ENCODE results near the gene ABCC1.

The ABCC1 gene

DNA sequence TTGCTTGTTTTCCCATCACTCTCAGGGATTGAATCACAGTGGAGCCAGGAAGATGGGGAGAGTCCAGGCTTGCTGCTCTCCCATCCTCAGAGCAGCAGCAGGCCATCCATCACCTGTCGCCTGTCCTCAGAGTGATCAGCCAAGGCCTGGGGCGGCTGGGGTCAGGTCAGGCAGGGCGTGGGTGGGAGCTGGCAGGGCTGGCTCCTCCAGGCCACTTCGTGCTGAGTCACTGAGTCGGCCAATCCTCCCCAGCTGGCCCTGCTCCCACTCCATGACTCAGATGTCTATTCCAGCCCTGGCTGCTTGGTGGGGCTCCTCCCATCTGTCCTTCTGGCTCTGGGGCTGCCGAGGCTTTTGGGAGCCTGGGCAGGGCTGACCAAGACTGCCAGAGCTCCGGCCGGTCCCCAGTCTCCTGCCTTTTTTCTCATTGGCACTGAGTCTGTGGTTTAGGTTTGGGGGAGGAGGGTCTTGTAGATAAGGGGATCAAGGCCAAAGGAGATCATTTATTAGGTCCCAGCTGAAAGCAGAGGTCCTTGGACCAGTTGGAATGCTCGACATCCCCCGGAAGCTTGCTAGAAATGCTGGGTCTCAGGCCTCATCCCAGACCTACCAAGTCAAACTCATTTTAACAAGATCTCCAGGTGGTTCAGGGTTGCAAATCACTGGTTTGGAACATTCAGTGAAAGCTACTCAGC is 72.7 kb downstream of the ABCC1 start:
- DNase-seq (ENCODE audit: low read depth), result peak; percentile 76
- TF ChIP-seq, protein P1, sequence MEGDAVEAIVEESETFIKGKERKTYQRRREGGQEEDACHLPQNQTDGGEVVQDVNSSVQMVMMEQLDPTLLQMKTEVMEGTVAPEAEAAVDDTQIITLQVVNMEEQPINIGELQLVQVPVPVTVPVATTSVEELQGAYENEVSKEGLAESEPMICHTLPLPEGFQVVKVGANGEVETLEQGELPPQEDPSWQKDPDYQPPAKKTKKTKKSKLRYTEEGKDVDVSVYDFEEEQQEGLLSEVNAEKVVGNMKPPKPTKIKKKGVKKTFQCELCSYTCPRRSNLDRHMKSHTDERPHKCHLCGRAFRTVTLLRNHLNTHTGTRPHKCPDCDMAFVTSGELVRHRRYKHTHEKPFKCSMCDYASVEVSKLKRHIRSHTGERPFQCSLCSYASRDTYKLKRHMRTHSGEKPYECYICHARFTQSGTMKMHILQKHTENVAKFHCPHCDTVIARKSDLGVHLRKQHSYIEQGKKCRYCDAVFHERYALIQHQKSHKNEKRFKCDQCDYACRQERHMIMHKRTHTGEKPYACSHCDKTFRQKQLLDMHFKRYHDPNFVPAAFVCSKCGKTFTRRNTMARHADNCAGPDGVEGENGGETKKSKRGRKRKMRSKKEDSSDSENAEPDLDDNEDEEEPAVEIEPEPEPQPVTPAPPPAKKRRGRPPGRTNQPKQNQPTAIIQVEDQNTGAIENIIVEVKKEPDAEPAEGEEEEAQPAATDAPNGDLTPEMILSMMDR (IDR thresholded peaks at IDR 0.05; ENCODE audit: low read depth, low read length), result no peak
- no peak for TF ChIP-seq POLR2A (IDR thresholded peaks at IDR 0.05; ENCODE audit: extremely low read depth, insufficient read length)
- no peak for TF ChIP-seq MYC (IDR thresholded peaks at IDR 0.05; ENCODE audit: low read depth, low read length)
- TF ChIP-seq, protein P2, sequence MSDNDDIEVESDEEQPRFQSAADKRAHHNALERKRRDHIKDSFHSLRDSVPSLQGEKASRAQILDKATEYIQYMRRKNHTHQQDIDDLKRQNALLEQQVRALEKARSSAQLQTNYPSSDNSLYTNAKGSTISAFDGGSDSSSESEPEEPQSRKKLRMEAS (IDR thresholded peaks at IDR 0.05; ENCODE audit: low read depth, low read length), result no peak
- no peak overlapping the region for H3K4me3 ChIP-seq (ENCODE audit: low read depth, low read length)

DNA sequence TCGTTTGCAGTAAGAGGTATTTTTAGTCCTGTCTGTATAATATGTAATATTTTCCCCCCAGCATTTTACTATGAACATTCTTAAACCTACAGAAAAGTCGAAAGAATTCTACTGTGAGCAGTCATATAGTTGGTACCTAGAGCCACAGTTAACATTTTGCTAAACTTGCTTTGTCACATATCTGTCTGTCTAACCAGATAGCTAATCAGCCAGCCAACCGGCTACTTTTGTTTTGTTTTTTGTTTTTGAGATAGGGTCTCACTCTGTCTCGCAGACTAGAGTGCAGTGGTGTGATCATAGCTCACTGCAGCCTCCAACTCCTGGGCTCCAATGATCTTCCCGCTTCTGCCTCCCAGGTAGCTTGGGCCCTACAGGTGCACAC is 73.3 kb downstream of the ABCC1 start:
- no peak for DNase-seq (ENCODE audit: low read depth)
- no peak overlapping the region for H3K4me3 ChIP-seq (ENCODE audit: low read depth, low read length)
- TF ChIP-seq, protein P1 (IDR thresholded peaks at IDR 0.05; ENCODE audit: low read depth, low read length), result no peak
- no peak for TF ChIP-seq POLR2A (IDR thresholded peaks at IDR 0.05; ENCODE audit: extremely low read depth, insufficient read length)
- TF ChIP-seq, protein P2 (IDR thresholded peaks at IDR 0.05; ENCODE audit: low read depth, low read length), result no peak
- TF ChIP-seq MYC (IDR thresholded peaks at IDR 0.05; ENCODE audit: low read depth, low read length), result no peak

DNA sequence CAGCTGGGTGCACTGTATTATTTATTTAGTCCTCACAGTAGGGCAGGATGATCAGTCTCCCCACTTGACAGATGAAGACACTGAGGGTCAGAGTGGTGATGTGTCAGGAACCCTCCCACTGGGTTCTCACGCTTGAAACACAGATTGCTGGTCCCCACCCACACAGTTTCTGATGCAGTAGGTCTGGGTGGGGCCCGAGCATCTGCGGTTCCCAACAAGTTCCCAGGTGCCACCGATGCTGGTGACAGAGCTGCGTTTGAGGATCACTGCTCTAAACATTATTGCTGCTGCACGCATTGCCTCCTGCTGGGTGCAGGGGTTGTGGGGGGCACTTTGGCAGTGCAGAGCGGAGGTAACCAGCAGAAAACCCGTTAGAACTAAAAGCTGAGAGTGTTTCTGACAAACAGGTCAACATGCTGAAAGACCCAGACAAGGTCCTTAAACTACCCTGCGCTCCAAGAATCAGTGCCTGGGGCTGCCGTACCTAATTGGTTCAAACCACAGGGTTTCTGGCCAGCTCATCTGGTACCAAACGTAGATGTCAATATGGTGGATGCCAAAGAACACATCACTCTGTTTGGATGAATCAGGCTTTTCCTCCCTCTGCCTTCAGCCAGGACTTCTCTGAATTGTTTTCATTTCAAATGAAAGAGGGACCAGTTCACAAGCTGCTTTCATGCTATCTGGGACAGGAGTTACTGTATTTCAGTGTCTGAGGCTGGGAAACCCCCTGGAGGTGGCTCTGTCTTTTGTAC is 76.0 kb downstream of the ABCC1 start:
- no peak overlapping the region for H3K4me3 ChIP-seq (ENCODE audit: low read depth, low read length)
- no peak for DNase-seq (ENCODE audit: low read depth)
- TF ChIP-seq POLR2A (IDR thresholded peaks at IDR 0.05; ENCODE audit: extremely low read depth, insufficient read length), result no peak
- TF ChIP-seq, protein P2 (IDR thresholded peaks at IDR 0.05; ENCODE audit: low read depth, low read length), result no peak
- TF ChIP-seq MYC (IDR thresholded peaks at IDR 0.05; ENCODE audit: low read depth, low read length), result no peak
- TF ChIP-seq, protein P1 (IDR thresholded peaks at IDR 0.05; ENCODE audit: low read depth, low read length), result no peak

DNA sequence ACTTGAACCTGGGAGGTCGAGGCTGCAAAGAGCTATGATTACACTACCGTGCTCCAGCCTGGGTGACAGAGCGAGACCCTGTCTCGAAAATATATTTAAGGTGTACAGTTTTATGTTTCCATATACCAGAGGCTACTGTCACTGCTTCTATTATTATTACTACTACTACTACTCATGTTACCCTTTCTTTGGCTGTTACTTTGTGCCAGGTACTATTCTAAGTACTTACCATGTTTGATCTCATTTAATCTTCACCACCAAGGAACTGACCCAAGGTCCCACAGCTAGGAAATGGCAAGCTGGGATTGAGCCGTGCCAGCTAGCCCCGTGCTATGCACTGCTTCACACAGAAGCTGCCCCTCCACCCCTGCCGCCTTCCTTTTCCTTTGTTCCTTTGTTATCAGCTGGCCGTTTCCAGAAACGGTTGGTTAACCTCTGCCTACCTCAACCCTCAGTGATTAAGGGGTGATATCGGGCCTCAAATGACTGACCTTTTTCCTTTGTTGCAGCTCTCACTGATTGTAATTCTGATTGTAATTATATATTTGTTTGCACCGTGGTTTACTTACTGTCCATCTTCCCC is 78.4 kb downstream of the ABCC1 start:
- H3K4me3 ChIP-seq (ENCODE audit: low read depth, low read length), result no peak overlapping the region
- no peak for DNase-seq (ENCODE audit: low read depth)

DNA sequence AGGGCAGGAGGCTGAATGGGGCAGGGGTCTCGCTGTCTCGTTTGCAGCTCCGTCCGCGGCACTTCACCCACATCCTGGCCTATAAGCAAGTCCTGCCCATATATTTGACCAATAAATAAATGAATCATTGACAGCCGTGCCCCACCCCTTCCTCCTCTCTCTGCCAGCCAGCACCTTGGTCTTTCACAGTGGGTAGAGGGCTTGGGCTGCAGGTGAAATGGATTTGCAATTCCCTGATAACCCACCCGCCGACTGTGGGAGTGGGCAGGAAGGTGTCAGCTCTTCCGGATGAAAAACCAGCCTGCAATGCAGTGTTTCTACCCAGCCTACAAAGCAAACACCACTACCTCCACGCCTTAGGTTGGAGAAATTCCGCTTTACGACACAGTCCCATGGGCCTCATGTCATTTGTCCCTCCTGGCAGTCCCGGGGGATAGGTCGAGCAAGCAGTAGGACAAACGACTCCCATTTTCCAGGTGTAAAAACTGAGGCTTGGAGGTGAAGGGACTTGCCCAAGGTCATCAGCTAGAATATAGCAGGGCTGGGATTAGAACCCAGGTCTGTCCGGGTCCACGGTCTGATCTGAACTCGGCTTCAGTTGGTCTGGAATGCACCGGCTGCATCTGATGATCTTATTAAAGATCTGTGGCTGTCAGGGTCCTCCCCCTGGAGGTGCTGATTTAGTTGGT is 79.0 kb downstream of the ABCC1 start:
- DNase-seq (ENCODE audit: low read depth), result no peak
- TF ChIP-seq, protein P2 (IDR thresholded peaks at IDR 0.05; ENCODE audit: low read depth, low read length), result no peak
- TF ChIP-seq, protein P1 (IDR thresholded peaks at IDR 0.05; ENCODE audit: low read depth, low read length), result no peak
- TF ChIP-seq MYC (IDR thresholded peaks at IDR 0.05; ENCODE audit: low read depth, low read length) (no peak), POLR2A (IDR thresholded peaks at IDR 0.05; ENCODE audit: extremely low read depth, insufficient read length) (no peak)
- no peak overlapping the region for H3K4me3 ChIP-seq (ENCODE audit: low read depth, low read length)

More for the DNA sequence above, 78.4 kb downstream of the ABCC1 start:
- TF ChIP-seq, protein P1 (IDR thresholded peaks at IDR 0.05; ENCODE audit: low read depth, low read length), result no peak
- TF ChIP-seq, protein P2 (IDR thresholded peaks at IDR 0.05; ENCODE audit: low read depth, low read length), result no peak
- TF ChIP-seq POLR2A (IDR thresholded peaks at IDR 0.05; ENCODE audit: extremely low read depth, insufficient read length) (no peak), MYC (IDR thresholded peaks at IDR 0.05; ENCODE audit: low read depth, low read length) (no peak)
